ENCODE data around the gene FUBP1. TPM values are rescaled to one million over a fixed set of nuclear protein-coding genes. Genes with fewer than 3 reads are reported as not detected.

The FUBP1 gene
- total and polyA plus RNA-seq, 2 donors (not counting 1 experiment from before 2014, with no cell fraction given) = 95.8 to 249 TPM

- peaks cover 16% of the 10 kb centered on the region for H3K79me2 ChIP-seq (ENCODE audit: control insufficient read depth, insufficient read depth, low read length)
- H3K9ac ChIP-seq (ENCODE audit: low read length) = peak overlapping the region; percentile 81
- no peak for ATAC-seq (ENCODE audit: low read depth)
- no peaks in the 10 kb centered on the region for H3K9me3 Mint-ChIP-seq (ENCODE audit: insufficient read depth)
- H2AFZ ChIP-seq (ENCODE audit: insufficient read depth, low read depth, low read length, poor library complexity, severe bottlenecking) = peak overlapping the region; percentile 69
- ChIA-PET POLR2A (interaction anchor here (1.4 to 2.8 kb wide), 2 partner anchors 27 to 29 kb away, joined by 3 to 19 read pairs; partner anchors contain the start of gene FUBP1), CTCF (interaction anchor here (1.1 to 2.2 kb wide), 5 partner anchors 10 to 109 kb away, joined by 3 to 18 read pairs (median 6); partner anchors contain the start of gene FUBP1)
- peak overlapping the region; percentile 85 for H3K4me3 Mint-ChIP-seq
- H3K4me1 ChIP-seq (ENCODE audit: control insufficient read depth in 2 of 2, insufficient read depth in 2 of 2, low read length in 2 of 2) = peaks cover 0 to 20% of the 10 kb centered on the region in 2 donors
- H3K9me3 ChIP-seq (ENCODE audit: control extremely low read depth in 1 of 3, control insufficient read depth in 2 of 3, insufficient read depth in 1 of 3, low read length in 2 of 3) = no peaks in the 10 kb centered on the region
- no peak for DNase-seq
- intact Hi-C loops (cut with micrococcal nuclease) = loop anchor here (1.0 kb wide), 1 partner anchor 246 kb away; the partner anchor contains the start of gene USP33
- peak overlapping the region in 1 of 2 donors; percentile 98 for H3K27ac ChIP-seq (ENCODE audit: low read length in 2 of 2)
- no peaks in the 10 kb centered on the region for H3K27me3 Mint-ChIP-seq
- no CpG with 5 or more reads among the region's 1 CpG for WGBS (ENCODE audit: insufficient coverage)
- H3K4me3 ChIP-seq (ENCODE audit: control extremely low read depth in 1 of 5, extremely low read depth in 1 of 5, insufficient read depth in 1 of 5, low read depth in 2 of 5, low read length in 4 of 5) = peak overlapping the region; percentile 55 to 95 (median 66)
- TF ChIP-seq CTCF (IDR thresholded peaks at IDR 0.05) = no peak
- TF ChIP-seq EZH2 (IDR thresholded peaks at IDR 0.05; ENCODE audit: borderline replicate concordance, insufficient read depth, low read depth, low read length, poor library complexity, severe bottlenecking) = no peak
- peak overlapping the region; percentile 97 for H3K27ac Mint-ChIP-seq
- no peaks in the 10 kb centered on the region for H4K20me1 ChIP-seq (ENCODE audit: control insufficient read depth, insufficient read depth, low read length, poor library complexity, severe bottlenecking)
- no peaks in the 10 kb centered on the region for H3K36me3 ChIP-seq (replicated peaks in 1 of 2; ENCODE audit: control extremely low read depth in 1 of 2, control insufficient read depth in 1 of 2, extremely low read depth in 1 of 2, insufficient read depth in 2 of 2, low read length in 1 of 2)
- peak overlapping the region; percentile 71 for H3K4me2 ChIP-seq (replicated peaks; ENCODE audit: low read depth, low read length, poor library complexity, severe bottlenecking)
- peaks cover 44% of the 10 kb centered on the region for H3K4me1 Mint-ChIP-seq
- H3K27me3 ChIP-seq (replicated peaks in 1 of 4; ENCODE audit: control extremely low read depth in 1 of 4, control insufficient read depth in 3 of 4, insufficient read depth in 4 of 4, low read length in 3 of 4) = no peaks in the 10 kb centered on the region
Measured at GRCh38 chr1:78005448-78005722, 26.5 kb upstream of the FUBP1 start.

- POLR2A ChIA-PET = interaction anchor here (1.0 to 2.8 kb wide), 3 partner anchors 26 to 225 kb away, joined by 3 to 19 read pairs (median 3); partner anchors contain the start of genes FUBP1 and MIGA1
- Mint-ChIP-seq H3K27ac (peak within 1 kb of the TSS; percentile 97), H3K4me3 (peak within 1 kb of the TSS; percentile 85), H3K9me3 (ENCODE audit: insufficient read depth) (no peaks in the 10 kb centered on the region), H3K27me3 (no peaks in the 10 kb centered on the region), H3K4me1 (peaks cover 44% of the 10 kb centered on the region)
- H3K9ac ChIP-seq (ENCODE audit: low read length) = peak within 1 kb of the TSS; percentile 81
- peak within 1 kb of the TSS; percentile 69 for H2AFZ ChIP-seq (ENCODE audit: insufficient read depth, low read depth, low read length, poor library complexity, severe bottlenecking)
- no peaks in the 10 kb centered on the region for H4K20me1 ChIP-seq (ENCODE audit: control insufficient read depth, insufficient read depth, low read length, poor library complexity, severe bottlenecking)
- WGBS (ENCODE audit: insufficient coverage) = 0% methylated on average over 5 of the region's 12 CpGs
- peak within 1 kb of the TSS; percentile 71 for H3K4me2 ChIP-seq (replicated peaks; ENCODE audit: low read depth, low read length, poor library complexity, severe bottlenecking)
- no peaks in the 10 kb centered on the region for H3K9me3 ChIP-seq (ENCODE audit: control extremely low read depth in 1 of 3, control insufficient read depth in 2 of 3, insufficient read depth in 1 of 3, low read length in 2 of 3)
- H3K4me3 ChIP-seq (ENCODE audit: control extremely low read depth in 1 of 5, extremely low read depth in 1 of 5, insufficient read depth in 1 of 5, low read depth in 2 of 5, low read length in 4 of 5) = peak within 1 kb of the TSS; percentile 55 to 95 (median 66)
- DNase-seq (peak; percentile 91), ATAC-seq (ENCODE audit: low read depth) (peak; percentile 99)
- H3K27ac ChIP-seq (ENCODE audit: low read length in 2 of 2) = peak within 1 kb of the TSS; percentile 97 to 98
- no peak for TF ChIP-seq CTCF (IDR thresholded peaks at IDR 0.05)
- TF ChIP-seq EZH2 (IDR thresholded peaks at IDR 0.05; ENCODE audit: borderline replicate concordance, insufficient read depth, low read depth, low read length, poor library complexity, severe bottlenecking) = no peak
- peaks cover 16% of the 10 kb centered on the region for H3K79me2 ChIP-seq (ENCODE audit: control insufficient read depth, insufficient read depth, low read length)
- no peaks in the 10 kb centered on the region for H3K36me3 ChIP-seq (replicated peaks in 1 of 2; ENCODE audit: control extremely low read depth in 1 of 2, control insufficient read depth in 1 of 2, extremely low read depth in 1 of 2, insufficient read depth in 2 of 2, low read length in 1 of 2)
- H3K4me1 ChIP-seq (ENCODE audit: control insufficient read depth in 2 of 2, insufficient read depth in 2 of 2, low read length in 2 of 2) = peaks cover 0 to 20% of the 10 kb centered on the region in 2 donors
- no peaks in the 10 kb centered on the region for H3K27me3 ChIP-seq (replicated peaks in 1 of 4; ENCODE audit: control extremely low read depth in 1 of 4, control insufficient read depth in 3 of 4, insufficient read depth in 4 of 4, low read length in 3 of 4)
- intact Hi-C loops (cut with micrococcal nuclease) = loop anchor here (1.0 kb wide), 3 partner anchors 26 to 322 kb away; partner anchors contain the start of genes FUBP1 and USP33
- CTCF ChIA-PET = interaction anchor here (0.5 to 2.2 kb wide), 9 partner anchors 10 to 195 kb away, joined by 3 to 18 read pairs (median 4); partner anchors contain the start of gene FUBP1
Measured at GRCh38 chr1:78004719-78005447, 26.0 kb upstream of the FUBP1 start, which contains the start of gene DNAJB4. DNAJB4 (plus strand) TSS chr1:78004939; CDS start chr1:78005111, 172 bp downstream.
